IPS DF 4.7 (cell line): ENCODE data around the gene RSRC2.
"Not testable (repeated sequence)": the region's sequence is repeated elsewhere in the genome, so short reads cannot be mapped to it uniquely, and the experiment has no call there.

Experiments used
- DNase-seq: peaks from one replicate; pipeline ENCODE4 v3.0.0-alpha.2; 2013; ENCODE audit warnings: low spot score; ENCODE audit errors: extremely low read depth

The RSRC2 gene

GRCh38 chr12:122526683-122527477 is at the start of gene RSRC2, which contains the start of gene KNTC1:
TSS of gene RSRC2 (minus strand) at chr12:122526936. CDS start at chr12:122526853, 83 bp downstream.
TSS of gene KNTC1 (plus strand) at chr12:122527249. CDS start at chr12:122530064, 2,815 bp downstream.
- peak; percentile 97 for DNase-seq

DNA sequence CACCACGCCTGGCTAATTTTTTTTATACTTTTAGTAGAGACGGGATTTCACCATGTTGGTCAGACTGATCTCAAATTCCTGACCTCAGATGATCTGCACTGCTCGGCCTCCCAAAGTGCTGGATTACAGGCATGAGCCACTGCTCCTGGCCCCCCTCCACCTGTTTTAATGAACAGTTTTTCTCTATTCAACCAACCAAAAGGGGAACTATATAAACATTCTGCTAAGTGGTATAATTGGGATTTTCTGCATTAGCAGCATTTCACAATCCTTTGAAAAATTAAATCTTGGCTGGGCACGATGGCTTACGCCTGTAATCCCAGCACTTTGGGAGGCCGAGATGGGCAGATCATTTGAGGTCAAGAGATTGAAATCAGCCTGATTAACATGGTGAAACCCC is 45.1 kb upstream of the RSRC2 start:
- no peak for DNase-seq

DNA sequence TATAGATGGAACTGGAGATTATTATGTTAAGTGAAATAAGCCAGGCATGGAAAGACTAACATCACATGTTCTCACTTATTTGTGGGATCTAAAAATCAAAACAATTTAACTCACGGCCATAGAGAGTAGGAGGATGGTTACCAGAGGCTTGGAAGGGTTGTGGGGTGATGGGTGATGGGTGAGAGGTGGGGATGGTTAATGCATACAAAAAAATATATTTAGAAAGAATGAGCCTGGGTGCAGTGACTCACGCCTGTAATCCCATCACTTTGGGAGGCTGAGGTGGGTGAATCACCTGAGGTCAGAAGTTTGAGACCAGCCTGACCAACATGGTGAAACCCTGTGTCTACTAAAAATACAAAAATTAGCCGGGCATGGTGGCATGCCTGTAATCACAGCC is 43.3 kb upstream of the RSRC2 start:
- not testable (repeated sequence) for DNase-seq

- no peak for DNase-seq
Measured at GRCh38 chr12:122569288-122569687, 42.6 kb upstream of the RSRC2 start.

- DNase-seq: not testable (repeated sequence)
Measured at GRCh38 chr12:122566816-122567215, 40.1 kb upstream of the RSRC2 start.

DNA sequence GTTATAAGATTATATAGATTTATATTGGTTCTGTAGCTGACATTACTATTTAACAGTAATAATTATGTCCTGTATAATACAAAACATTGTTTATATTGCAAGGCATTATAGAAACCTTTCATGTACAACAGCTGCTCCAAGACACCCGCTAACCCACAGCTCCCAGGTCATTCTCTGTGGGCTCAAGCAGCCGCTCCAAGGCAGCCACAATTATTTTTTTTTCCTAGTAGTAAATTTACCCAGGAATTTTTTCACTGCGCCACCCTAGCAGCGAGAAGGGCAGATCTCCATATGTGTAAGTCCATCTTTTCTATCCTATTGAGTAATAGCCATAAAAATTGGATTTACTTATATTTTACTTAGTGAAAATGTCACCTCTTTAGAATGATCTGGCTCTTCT is 36.6 kb upstream of the RSRC2 start:
- DNase-seq: no peak

GRCh38 chr12:122560138-122560537 is 33.4 kb upstream of the RSRC2 start:
- no peak for DNase-seq

DNA sequence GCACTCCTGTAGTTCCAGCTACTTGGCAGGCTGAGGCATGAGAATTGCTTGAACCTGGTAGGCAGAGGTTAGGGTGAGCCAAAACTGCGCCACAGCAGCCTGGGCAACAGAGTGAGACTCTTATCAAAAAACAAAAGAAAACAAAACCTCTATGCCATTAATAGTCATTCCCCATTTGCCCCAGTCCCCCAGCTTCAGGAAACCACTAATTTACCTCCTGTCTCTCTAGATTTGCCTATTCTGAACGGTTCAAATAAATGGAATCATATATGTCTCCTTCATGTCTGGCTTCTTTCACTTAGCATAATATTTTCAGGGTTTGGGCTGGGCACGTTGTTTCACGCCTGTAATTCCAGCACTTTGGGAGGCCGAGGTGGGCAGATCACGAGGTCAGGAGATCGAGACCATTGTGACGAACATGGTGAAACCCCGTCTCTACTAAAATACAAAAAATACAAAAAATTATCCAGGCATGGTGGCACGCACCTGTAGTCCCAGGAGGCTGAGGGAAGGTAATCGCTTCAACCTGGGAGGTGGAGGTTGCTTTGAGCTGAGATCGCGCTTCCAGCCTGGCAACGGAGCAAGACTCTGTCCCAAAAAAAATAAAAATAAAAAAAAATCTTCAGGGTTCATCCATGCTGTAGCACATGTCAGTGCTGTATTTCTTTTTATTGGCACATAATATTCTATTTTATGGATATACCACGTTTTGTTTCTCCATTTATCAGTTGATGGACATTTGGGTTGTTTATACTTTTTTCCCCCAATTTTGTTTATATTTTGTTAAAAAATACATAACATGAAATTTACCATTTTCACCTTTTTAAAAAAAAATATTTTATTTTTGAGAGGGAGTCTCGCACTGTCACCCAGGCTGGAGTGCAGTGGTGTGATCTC is 32.3 kb upstream of the RSRC2 start:
- no peak for DNase-seq

- no peak for DNase-seq
Measured at GRCh38 chr12:122547330-122547729, 20.6 kb upstream of the RSRC2 start.

DNA sequence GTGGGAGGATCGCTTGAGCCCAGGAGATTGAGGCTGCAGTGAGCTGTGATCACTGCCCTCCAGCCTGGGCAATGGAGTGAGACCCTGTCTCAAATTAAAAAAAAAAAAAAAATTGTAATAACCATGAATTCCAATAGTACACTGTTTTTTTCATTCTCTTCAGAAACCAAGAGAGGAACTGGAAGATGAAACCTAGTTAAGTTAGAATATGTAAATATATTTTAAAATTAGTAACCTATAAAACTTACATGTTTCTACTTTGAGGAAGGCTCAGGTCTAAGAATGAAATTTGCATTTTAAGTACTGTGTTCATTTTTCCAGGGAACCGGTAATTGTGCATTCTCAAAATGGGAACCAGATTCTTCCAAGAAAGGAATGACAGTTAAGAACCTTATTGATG is 19.1 kb upstream of the RSRC2 start:
- no peak for DNase-seq

DNA sequence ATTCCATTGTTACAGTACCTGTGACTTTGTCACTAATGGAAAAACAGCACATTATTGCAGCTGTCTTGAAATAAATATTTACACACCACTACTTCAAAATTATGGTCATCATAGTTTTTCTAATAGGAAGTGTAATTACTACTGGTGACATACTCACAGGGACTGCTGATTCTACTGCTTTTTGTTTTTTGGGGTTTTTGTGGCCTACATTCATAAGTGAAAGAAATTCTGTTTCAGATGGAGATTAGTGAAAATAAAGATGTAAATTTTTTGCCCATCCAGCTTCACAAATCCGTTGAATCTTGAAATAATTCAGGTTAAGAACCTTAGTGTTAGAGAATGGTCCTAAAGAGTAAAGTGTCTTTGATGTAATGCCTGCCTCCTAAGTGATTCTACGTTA is 17.8 kb upstream of the RSRC2 start:
- DNase-seq: no peak

DNA sequence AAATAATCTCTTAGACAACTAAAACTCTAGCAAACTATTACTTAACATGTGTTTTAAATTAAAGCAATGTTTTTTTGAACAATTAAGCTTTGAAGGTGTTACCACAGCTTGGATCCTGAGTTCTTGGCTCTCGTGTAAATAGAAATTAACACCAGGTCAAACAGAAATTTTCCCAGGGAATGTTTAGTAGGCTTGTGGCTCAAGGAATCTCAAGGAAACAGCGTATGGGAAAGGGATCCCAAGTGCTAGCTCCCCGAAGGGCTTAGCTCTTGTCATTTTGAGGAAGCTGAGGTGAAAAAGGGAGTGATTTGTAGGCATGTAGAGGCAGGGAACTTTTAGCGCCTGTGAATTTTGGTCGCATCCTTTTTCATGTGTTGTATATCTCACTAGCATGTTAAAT is 11.8 kb upstream of the RSRC2 start:
- DNase-seq: no peak

DNA sequence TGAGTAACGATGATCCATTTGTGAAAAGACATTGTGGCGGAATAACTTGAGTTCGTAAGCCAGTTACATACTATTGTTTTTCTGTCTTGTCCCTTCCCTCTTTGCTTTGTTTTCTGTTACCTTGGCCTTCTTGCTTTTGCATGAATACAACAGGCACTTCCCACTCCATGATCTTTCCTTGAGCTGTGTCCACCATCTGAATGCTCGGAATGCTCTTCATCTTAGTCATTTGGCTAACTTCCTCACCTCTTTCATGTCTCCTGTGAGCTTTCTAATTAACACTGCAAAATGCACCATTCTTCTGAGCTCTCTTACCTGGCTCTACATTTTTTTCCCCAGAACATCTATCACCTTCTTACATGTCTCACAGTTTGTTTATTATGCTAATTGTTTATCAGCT is 10.3 kb upstream of the RSRC2 start:
- DNase-seq: no peak

GRCh38 chr12:122533856-122534255 is 7.1 kb upstream of the RSRC2 start:
- no peak for DNase-seq

- DNase-seq: no peak
Measured at GRCh38 chr12:122528992-122529391, 2.3 kb upstream of the RSRC2 start.

GRCh38 chr12:122528582-122528981 is 1.8 kb upstream of the RSRC2 start:
- no peak for DNase-seq

- DNase-seq: no peak
Measured at GRCh38 chr12:122527478-122527944, 775 bp upstream of the RSRC2 start.

DNA sequence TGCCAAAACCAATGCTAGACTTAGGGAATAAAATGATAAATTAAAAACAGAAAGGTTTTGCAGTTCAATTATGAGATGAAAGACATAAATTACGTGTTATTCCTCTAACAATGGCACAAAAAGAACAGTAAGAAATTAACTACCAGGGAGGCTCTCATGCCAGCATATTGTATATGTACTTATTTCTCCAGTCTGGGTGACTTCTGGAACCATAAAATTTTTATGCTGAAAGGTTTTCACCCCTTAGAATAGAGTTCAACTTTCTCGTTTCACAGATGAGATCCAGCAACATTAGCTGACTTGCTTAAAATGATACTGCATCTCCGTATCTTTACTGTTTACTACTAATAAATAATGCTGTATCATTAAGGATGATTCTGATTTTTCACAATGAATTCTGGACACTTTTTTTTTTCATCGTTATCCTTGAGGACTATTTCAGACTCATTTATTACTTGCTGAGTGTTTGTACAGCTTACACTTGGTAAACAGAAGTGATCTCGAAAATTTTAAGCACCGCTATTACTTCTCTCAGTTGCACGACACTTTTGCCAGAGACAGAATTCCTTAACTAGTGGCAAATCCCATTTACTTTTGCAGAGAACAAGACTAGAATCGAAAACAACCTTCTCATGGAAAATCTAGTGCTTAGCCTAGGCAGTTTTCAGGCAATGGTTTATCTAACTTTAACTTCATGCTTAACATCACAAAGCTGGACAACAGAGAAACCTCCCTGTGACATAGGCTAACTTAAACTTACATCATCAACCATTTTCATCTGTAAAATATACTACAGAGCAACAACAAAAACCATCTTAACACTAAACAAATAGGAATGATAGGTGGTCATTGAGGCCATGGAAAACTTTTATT is 2.7 kb downstream of the RSRC2 start:
- no peak for DNase-seq

GRCh38 chr12:122523280-122523679 is 3.5 kb downstream of the RSRC2 start:
- DNase-seq: no peak

GRCh38 chr12:122520676-122521075 is 6.1 kb downstream of the RSRC2 start:
- DNase-seq: no peak

DNA sequence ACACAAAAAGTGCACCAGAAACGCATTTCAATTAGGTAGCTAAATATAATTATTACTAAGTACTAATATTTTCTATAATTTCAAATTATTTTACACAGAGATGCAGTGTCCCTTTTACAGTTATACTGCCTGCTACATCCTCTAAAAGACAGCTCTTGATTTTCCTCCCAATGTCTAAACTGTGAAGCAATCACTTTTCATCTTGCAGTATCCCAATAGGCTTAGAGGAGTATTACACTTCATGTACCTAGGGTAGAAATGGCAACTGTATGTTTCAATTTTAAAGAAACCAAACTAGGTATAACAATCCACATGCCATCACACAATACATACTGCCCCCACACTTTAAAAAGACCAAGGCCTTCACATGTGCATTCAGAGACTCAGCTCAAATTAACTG is 7.3 kb downstream of the RSRC2 start:
- no peak for DNase-seq
